HT1080 (cell line): ENCODE measurements around the gene LCT. TPM values are rescaled to one million over a fixed set of nuclear protein-coding genes. Genes with fewer than 3 reads are reported as not detected.
"Not testable (repeated sequence)": the region's sequence is repeated elsewhere in the genome, so short reads cannot be mapped to it uniquely, and the experiment has no call there.

Source experiments
- DNase-seq: peaks from one replicate; pipeline ENCODE4 v3.0.0-alpha.2; 2015; ENCODE audit warnings: low read depth
- total RNA-seq: library from RNA; depleted of rRNA; stranded (reverse); fragments of >200 nt; shearing (Covaris generic); gene quantifications from 2 replicates; pipeline ENCODE4 v1.2.3, GENCODE V29; 2014

The LCT gene
- total RNA-seq, 1 experiment from 2014 or later = not detected

GRCh38 chr2:135798275-135798705 lies 38.7 kb downstream of the LCT start:
- no peak for DNase-seq

- peak; percentile 81 for DNase-seq
These were observed 39.3 kb downstream of the LCT start for GRCh38 chr2:135797497-135798274.

GRCh38 chr2:135796606-135797005 lies 40.4 kb downstream of the LCT start:
- no peak for DNase-seq

- DNase-seq = not testable (repeated sequence)
These were observed 41.3 kb downstream of the LCT start for GRCh38 chr2:135795641-135796040.

- peak; percentile 16 for DNase-seq
These were observed 44.4 kb downstream of the LCT start for GRCh38 chr2:135792401-135793150.

- DNase-seq = peak; percentile 29
These were observed 45.4 kb downstream of the LCT start for GRCh38 chr2:135791418-135792190.

- DNase-seq = no peak
These were observed 46.6 kb downstream of the LCT start for GRCh38 chr2:135790423-135790822.

- peak; percentile 78 for DNase-seq
These were observed 50.2 kb downstream of the LCT start for GRCh38 chr2:135786823-135787222.

GRCh38 chr2:135785032-135785431 lies 52.0 kb downstream of the LCT start:
- no peak for DNase-seq

- no peak for DNase-seq
These were observed 53.5 kb downstream of the LCT start for GRCh38 chr2:135783439-135783838.

GRCh38 chr2:135782231-135782630 lies 54.8 kb downstream of the LCT start:
- DNase-seq = no peak

- DNase-seq = no peak
These were observed 60.6 kb downstream of the LCT start for GRCh38 chr2:135776367-135776766.

GRCh38 chr2:135775420-135775819 lies 61.6 kb downstream of the LCT start:
- no peak for DNase-seq

- DNase-seq = peak; percentile 59
These were observed 63.1 kb downstream of the LCT start for GRCh38 chr2:135773917-135774316.

GRCh38 chr2:135773319-135773718 lies 63.7 kb downstream of the LCT start:
- DNase-seq = no peak

- DNase-seq = no peak
These were observed 68.1 kb downstream of the LCT start for GRCh38 chr2:135768863-135769262.

GRCh38 chr2:135762530-135762929 lies 74.5 kb downstream of the LCT start:
- DNase-seq = no peak

- DNase-seq = no peak
These were observed 75.0 kb downstream of the LCT start for GRCh38 chr2:135762022-135762421.

GRCh38 chr2:135756692-135757091 lies 80.3 kb downstream of the LCT start:
- no peak for DNase-seq

GRCh38 chr2:135755573-135755972 lies 81.4 kb downstream of the LCT start:
- no peak for DNase-seq

- peak; percentile 48 for DNase-seq
These were observed 91.4 kb downstream of the LCT start for GRCh38 chr2:135745545-135745944.

GRCh38 chr2:135744760-135745314 lies 92.1 kb downstream of the LCT start:
- DNase-seq = peak; percentile 38
